B cell (primary cell): Measurements from ENCODE around the gene SLC8A3. TPM values are rescaled to one million over a fixed set of nuclear protein-coding genes. Genes with fewer than 3 reads are reported as not detected.

ENCODE experiments used
- ATAC-seq: fragments of 200-7000 bp; cut with Tn5 transposase; one replicate; pipeline ENCODE4 v1.10.0; 2021; ENCODE audit warnings: low read depth, mild to moderate bottlenecking, moderate number of reproducible peaks, moderate library complexity
- CTCF ChIA-PET: fragments of 350-600 bp; sonication (Branson Sonifier 250); formaldehyde crosslinking; loops from one replicate; lab custom pipeline; 2021; ENCODE audit warnings: antibody characterized with exemption, inconsistent platforms; lab: Charles Lee
- POLR2A ChIA-PET: fragments of 350-600 bp; sonication (Branson Sonifier 250); formaldehyde crosslinking; loops from one replicate; lab custom pipeline; 2021; ENCODE audit warnings: antibody characterized with exemption; lab: Charles Lee
- DNase-seq: peaks from one replicate; pipeline ENCODE4 v3.0.0; 2013
- H2AFZ ChIP-seq: 2 replicates; pipeline ENCODE4 v1.6.1; 2012; ENCODE audit warnings: mild to moderate bottlenecking, low read depth, low read length; ENCODE audit not compliant: insufficient read depth, poor library complexity, severe bottlenecking
- H3K27ac ChIP-seq, 2 donors: 1 replicate in 1 of 2; 2 replicates in 1 of 2; pipeline ENCODE4 v1.5.1; 2012 to 2013; ENCODE audit warnings: low read length in 2 of 2, mild to moderate bottlenecking in 2 of 2, moderate library complexity in 1 of 2
- H3K27me3 ChIP-seq, 4 experiments: fragments of 200-600 bp in 1 of 4; sonication (generic) in 1 of 4; replicated peaks in 1 of 4; 1 replicate in 2 of 4; 2 replicates in 2 of 4; pipeline versions ENCODE4 v1.6.1 to v1.7.0; 2013 to 2016; ENCODE audit warnings: low read length in 3 of 4, mild to moderate bottlenecking in 2 of 4, mixed read lengths in 1 of 4, moderate library complexity in 1 of 4; ENCODE audit not compliant: insufficient read depth in 4 of 4, control insufficient read depth in 3 of 4; ENCODE audit errors: control extremely low read depth in 1 of 4
- H3K36me3 ChIP-seq, 2 experiments: replicated peaks in 1 of 2; 1 replicate in 1 of 2; 2 replicates in 1 of 2; pipeline versions ENCODE4 v1.6.1 to v1.7.1; 2013; ENCODE audit warnings: low read length in 1 of 2; ENCODE audit not compliant: insufficient read depth in 2 of 2, control insufficient read depth in 1 of 2; ENCODE audit errors: control extremely low read depth in 1 of 2, extremely low read depth in 1 of 2
- H3K4me1 ChIP-seq, 2 donors: fragments of 200-600 bp in 1 of 2; sonication (generic) in 1 of 2; 1 replicate in 1 of 2; 2 replicates in 1 of 2; pipeline versions ENCODE4 v1.5.1 to v1.6.1; 2013 to 2017; ENCODE audit warnings: low read length in 2 of 2; ENCODE audit not compliant: control insufficient read depth in 2 of 2, insufficient read depth in 2 of 2
- H3K4me2 ChIP-seq: replicated peaks from 2 replicates; pipeline ENCODE3; 2012; ENCODE audit warnings: mild to moderate bottlenecking, low read depth, low read length; ENCODE audit not compliant: poor library complexity, severe bottlenecking
- H3K4me3 ChIP-seq, 5 experiments: fragments of 200-600 bp in 1 of 5; sonication (generic) in 1 of 5; 1 replicate in 3 of 5; 2 replicates in 2 of 5; pipeline versions ENCODE4 v1.5.1 to v1.7.0; 2011 to 2016; ENCODE audit warnings: low read length in 4 of 5, mild to moderate bottlenecking in 4 of 5, low read depth in 2 of 5, control low read depth in 1 of 5, moderate library complexity in 1 of 5; ENCODE audit not compliant: insufficient read depth in 1 of 5; ENCODE audit errors: control extremely low read depth in 1 of 5, extremely low read depth in 1 of 5
- H3K79me2 ChIP-seq: fragments of 200-600 bp; sonication (generic); one replicate; pipeline ENCODE4 v1.6.0; 2016; ENCODE audit warnings: low read length; ENCODE audit not compliant: control insufficient read depth, insufficient read depth
- H3K9ac ChIP-seq: fragments of 200-600 bp; sonication (generic); 2 replicates; pipeline ENCODE4 v1.6.1; 2017; ENCODE audit warnings: mild to moderate bottlenecking, low read length, moderate library complexity
- H3K9me3 ChIP-seq, 3 donors: one replicate each; pipeline versions ENCODE4 v1.6.1 to v1.7.1; 2013; ENCODE audit warnings: low read length in 2 of 3; ENCODE audit not compliant: control insufficient read depth in 2 of 3, insufficient read depth in 1 of 3; ENCODE audit errors: control extremely low read depth in 1 of 3
- H4K20me1 ChIP-seq: 2 replicates; pipeline ENCODE4 v1.6.0; 2012; ENCODE audit warnings: mild to moderate bottlenecking, low read length; ENCODE audit not compliant: insufficient read depth, control insufficient read depth, poor library complexity, severe bottlenecking
- H3K27ac Mint-ChIP-seq: one replicate; pipeline ENCODE4 v1.8.0; 2021; ENCODE audit warnings: mixed read lengths
- H3K27me3 Mint-ChIP-seq: one replicate; pipeline ENCODE4 v1.8.0; 2021; ENCODE audit warnings: mixed read lengths
- H3K4me1 Mint-ChIP-seq: one replicate; pipeline ENCODE4 v1.8.0; 2021; ENCODE audit warnings: mixed read lengths
- H3K4me3 Mint-ChIP-seq: one replicate; pipeline ENCODE4 v1.8.0; 2021; ENCODE audit warnings: mixed read lengths
- H3K9me3 Mint-ChIP-seq: one replicate; pipeline ENCODE4 v1.8.0; 2022; ENCODE audit warnings: mixed read lengths; ENCODE audit not compliant: insufficient read depth
- CTCF ChIP-seq: fragments of 200-600 bp; IDR thresholded peaks from one replicate; pipeline ENCODE4 v1.8.0; 2022; ENCODE audit warnings: antibody characterized with exemption, mild to moderate bottlenecking
- EZH2 ChIP-seq: IDR thresholded peaks from 2 replicates; pipeline ENCODE4 v1.6.1; 2012; ENCODE audit warnings: borderline replicate concordance, low read depth, mild to moderate bottlenecking, moderate library complexity, low read length; ENCODE audit not compliant: insufficient read depth, poor library complexity, severe bottlenecking
- WGBS: methylation state at CpG from one replicate; pipeline ENCODE4 v1.1.5; 2013; ENCODE audit warnings: missing lambda C conversion rate; ENCODE audit not compliant: insufficient coverage; 5-methylcytosine and 5-hydroxymethylcytosine counted together
- intact Hi-C: fragments of 100-400 bp; cut with micrococcal nuclease; formaldehyde crosslinking; loops from one replicate; pipeline ENCODE4 v1.10.0; 2022
- polyA plus RNA-seq: library from polyadenylated mRNA; depleted of rRNA; stranded (reverse); fragments of >200 nt; gene quantifications from 2 replicates; pipeline ENCODE4 v1.2.3, GENCODE V29; 2012
- total RNA-seq, 2 donors: library from RNA; stranded (reverse); fragments of 120-200 nt in 1 of 2; gene quantifications; 1 replicate in 1 of 2; 2 replicates in 1 of 2; pipeline versions ENCODE4 v1.2.3 to v1.2.4, GENCODE V29; 2013 to 2022

Gene SLC8A3
- total and polyA plus RNA-seq, 2 donors (not counting 1 experiment from before 2014, with no cell fraction given), result 0.07 to 0.09 TPM

GRCh38 chr14:70032016-70032415, 156.7 kb downstream of the SLC8A3 start:
- no peaks in the 10 kb centered on the region for H3K9me3 Mint-ChIP-seq
- 86% methylated on average over 7 of the region's 9 CpGs for WGBS
- H3K9ac ChIP-seq, result no peak overlapping the region
- no peaks in the 10 kb centered on the region for H3K4me1 Mint-ChIP-seq
- ATAC-seq, result no peak
- no peaks in the 10 kb centered on the region for H3K4me1 ChIP-seq
- H3K4me3 ChIP-seq, result no peak overlapping the region
- DNase-seq, result no peak
- intact Hi-C loops, result no loop called here
- no peak overlapping the region for H3K27ac Mint-ChIP-seq
- no peak overlapping the region for H3K27ac ChIP-seq
- peaks cover 6% of the 10 kb centered on the region for H3K27me3 Mint-ChIP-seq
- H3K79me2 ChIP-seq, result no peaks in the 10 kb centered on the region
- H3K27me3 ChIP-seq, result peaks cover 0 to 6% (median 0%) of the 10 kb centered on the region in 4 experiments
- H4K20me1 ChIP-seq, result no peaks in the 10 kb centered on the region
- no peaks in the 10 kb centered on the region for H3K36me3 ChIP-seq
- no peak overlapping the region for H3K4me3 Mint-ChIP-seq
- POLR2A ChIA-PET, result no interaction called here
- no peak overlapping the region for H2AFZ ChIP-seq
- H3K4me2 ChIP-seq, result no peak overlapping the region
- no peak for TF ChIP-seq EZH2
- no peak for TF ChIP-seq CTCF
- no peaks in the 10 kb centered on the region for H3K9me3 ChIP-seq
- CTCF ChIA-PET, result no interaction called here

GRCh38 chr14:70029296-70030132, 159.2 kb downstream of the SLC8A3 start:
- 94% methylated on average over 3 of the region's 6 CpGs for WGBS
- DNase-seq (no peak), ATAC-seq (no peak)
- no peak overlapping the region for H3K27ac ChIP-seq
- no peak overlapping the region for H2AFZ ChIP-seq
- ChIA-PET CTCF (interaction anchor here (0.5 to 2.5 kb wide), 2 partner anchors 211 to 293 kb away, joined by 3 to 33 read pairs; no protein-coding TSS in a partner anchor), POLR2A (no interaction called here)
- no peak overlapping the region for H3K4me2 ChIP-seq
- no peaks in the 10 kb centered on the region for H3K79me2 ChIP-seq
- no peaks in the 10 kb centered on the region for H3K9me3 ChIP-seq
- H4K20me1 ChIP-seq, result no peaks in the 10 kb centered on the region
- H3K9ac ChIP-seq, result no peak overlapping the region
- no peak for TF ChIP-seq CTCF
- no peak overlapping the region for H3K4me3 ChIP-seq
- intact Hi-C loops, result no loop called here
- H3K27ac Mint-ChIP-seq, result no peak overlapping the region
- H3K4me1 ChIP-seq, result no peaks in the 10 kb centered on the region
- peaks cover 8% of the 10 kb centered on the region for H3K27me3 Mint-ChIP-seq
- no peaks in the 10 kb centered on the region for H3K36me3 ChIP-seq
- H3K27me3 ChIP-seq, result peaks cover 0 to 6% (median 0%) of the 10 kb centered on the region in 4 experiments
- no peak overlapping the region for H3K4me3 Mint-ChIP-seq
- no peaks in the 10 kb centered on the region for H3K9me3 Mint-ChIP-seq
- H3K4me1 Mint-ChIP-seq, result no peaks in the 10 kb centered on the region
